Mesendoderm (in vitro differentiated cells): Measurements from ENCODE around the gene NELFB.

Experiments
- DNase-seq: peaks from one replicate; pipeline ENCODE4 v3.0.0; 2013
- H2AK5ac ChIP-seq: 2 replicates; pipeline ENCODE4 v1.6.1; 2013; ENCODE audit warnings: low read length, inconsistent platforms
- H2BK120ac ChIP-seq: 2 replicates; pipeline ENCODE4 v1.6.1; 2013; ENCODE audit warnings: low read depth, mild to moderate bottlenecking, low read length, moderate library complexity, mixed read lengths
- H2BK15ac ChIP-seq: replicated peaks from 2 replicates; pipeline ENCODE4 v1.6.1; 2013; ENCODE audit warnings: low read depth, mild to moderate bottlenecking, moderate library complexity
- H2BK5ac ChIP-seq: 2 replicates; pipeline ENCODE4 v1.6.1; 2013; ENCODE audit warnings: low read length, inconsistent platforms
- H3K18ac ChIP-seq: 2 replicates; pipeline ENCODE4 v1.6.1; 2013; ENCODE audit warnings: mild to moderate bottlenecking, low read length, mixed read lengths
- H3K23ac ChIP-seq: one replicate; pipeline ENCODE4 v1.6.1; 2013; ENCODE audit warnings: low read length
- H3K27ac ChIP-seq: 2 replicates; pipeline ENCODE4 v1.5.1; 2013; ENCODE audit warnings: low read depth, mild to moderate bottlenecking, inconsistent platforms, low read length, moderate library complexity
- H3K27me3 ChIP-seq: 2 replicates; pipeline ENCODE4 v1.6.1; 2013; ENCODE audit warnings: low read length, control low read depth, mild to moderate bottlenecking, inconsistent platforms; ENCODE audit not compliant: insufficient read depth, poor library complexity
- H3K36me3 ChIP-seq: 2 replicates; pipeline ENCODE4 v1.6.1; 2013; ENCODE audit warnings: low read length, inconsistent platforms; ENCODE audit not compliant: control insufficient read depth, insufficient read depth
- H3K4ac ChIP-seq: one replicate; pipeline ENCODE4 v1.6.1; 2013; ENCODE audit warnings: low read depth, mild to moderate bottlenecking, low read length, moderate library complexity
- H3K4me1 ChIP-seq: 2 replicates; pipeline ENCODE4 v1.6.1; 2013; ENCODE audit warnings: low read depth, low read length, inconsistent platforms; ENCODE audit not compliant: control insufficient read depth
- H3K4me2 ChIP-seq: 2 replicates; pipeline ENCODE4 v1.6.1; 2013; ENCODE audit warnings: low read length
- H3K4me3 ChIP-seq: 2 replicates; pipeline ENCODE4 v1.5.1; 2013; ENCODE audit warnings: mild to moderate bottlenecking, low read length
- H3K56ac ChIP-seq: one replicate; pipeline ENCODE4 v1.6.1; 2013; ENCODE audit warnings: low read length
- H3K79me1 ChIP-seq: 2 replicates; pipeline ENCODE4 v1.6.1; 2013; ENCODE audit warnings: low read length, inconsistent platforms
- H3K79me2 ChIP-seq: 2 replicates; pipeline ENCODE4 v1.6.1; 2013; ENCODE audit warnings: mild to moderate bottlenecking, low read length; ENCODE audit not compliant: control insufficient read depth, insufficient read depth
- H3K9ac ChIP-seq: 2 replicates; pipeline ENCODE4 v1.6.1; 2013; ENCODE audit warnings: low read length, inconsistent platforms
- H4K5ac ChIP-seq: one replicate; pipeline ENCODE4 v1.6.1; 2013; ENCODE audit warnings: low read length
- H4K8ac ChIP-seq: one replicate; pipeline ENCODE4 v1.6.1; 2013; ENCODE audit warnings: low read depth, mild to moderate bottlenecking, control low read depth, low read length, moderate library complexity
- WGBS: extraction: QIAGEN DNeasy Blood & Tissue Kit; methylation state at CpG from one replicate; pipeline ENCODE4 v1.1.7; 2013; ENCODE audit warnings: low lambda C conversion rate, missing lambda C conversion rate; ENCODE audit not compliant: insufficient coverage; ENCODE audit errors: extremely low coverage; 5-methylcytosine and 5-hydroxymethylcytosine counted together

NELFB gene

GRCh38 chr9:137214620-137215019 lies 40.5 kb upstream of the NELFB start:
- no peak overlapping the region for H2BK15ac ChIP-seq
- H3K4me2 ChIP-seq: no peak overlapping the region
- no peak overlapping the region for H3K18ac ChIP-seq
- peaks cover 5% of the 10 kb centered on the region for H3K4me1 ChIP-seq
- H4K8ac ChIP-seq: no peak overlapping the region
- H3K4ac ChIP-seq: no peak overlapping the region
- H3K9ac ChIP-seq: no peak overlapping the region
- no peak overlapping the region for H3K23ac ChIP-seq
- no peak for DNase-seq
- H3K79me2 ChIP-seq: no peaks in the 10 kb centered on the region
- no CpG with 5 or more reads among the region's 19 CpGs for WGBS
- peaks cover 1% of the 10 kb centered on the region for H3K36me3 ChIP-seq
- no peak overlapping the region for H2BK5ac ChIP-seq
- no peak overlapping the region for H2AK5ac ChIP-seq
- no peak overlapping the region for H4K5ac ChIP-seq
- H3K79me1 ChIP-seq: no peaks in the 10 kb centered on the region
- H3K27ac ChIP-seq: no peak overlapping the region
- H2BK120ac ChIP-seq: no peak overlapping the region
- no peak overlapping the region for H3K4me3 ChIP-seq
- no peak overlapping the region for H3K56ac ChIP-seq
- no peaks in the 10 kb centered on the region for H3K27me3 ChIP-seq

- Histone ChIP-seq H3K4me3 (no peak overlapping the region), H4K8ac (no peak overlapping the region), H3K27me3 (no peaks in the 10 kb centered on the region), H3K4ac (no peak overlapping the region), H3K9ac (no peak overlapping the region), H2BK15ac (no peak overlapping the region), H3K4me1 (peaks cover 5% of the 10 kb centered on the region), H3K79me2 (no peaks in the 10 kb centered on the region), H3K27ac (no peak overlapping the region), H3K79me1 (no peaks in the 10 kb centered on the region), H3K56ac (no peak overlapping the region), H2BK120ac (no peak overlapping the region), H2AK5ac (no peak overlapping the region), H2BK5ac (no peak overlapping the region), H3K4me2 (no peak overlapping the region), H3K18ac (no peak overlapping the region), H4K5ac (no peak overlapping the region), H3K23ac (no peak overlapping the region), H3K36me3 (peaks cover 1% of the 10 kb centered on the region)
- WGBS: no CpG with 5 or more reads among the region's 22 CpGs
- no peak for DNase-seq
These were observed 39.7 kb upstream of the NELFB start for GRCh38 chr9:137215196-137215986.

- Histone ChIP-seq H3K27me3 (no peaks in the 10 kb centered on the region), H3K79me1 (no peaks in the 10 kb centered on the region), H3K18ac (no peak overlapping the region), H3K4me3 (no peak overlapping the region), H2BK15ac (no peak overlapping the region), H4K5ac (no peak overlapping the region), H3K4me2 (no peak overlapping the region), H3K4me1 (peaks cover 5% of the 10 kb centered on the region), H3K9ac (no peak overlapping the region), H2AK5ac (no peak overlapping the region), H3K56ac (no peak overlapping the region), H3K4ac (no peak overlapping the region), H3K36me3 (peaks cover 1% of the 10 kb centered on the region), H2BK5ac (no peak overlapping the region), H3K79me2 (no peaks in the 10 kb centered on the region), H3K27ac (no peak overlapping the region), H2BK120ac (no peak overlapping the region), H4K8ac (no peak overlapping the region), H3K23ac (no peak overlapping the region)
- no peak for DNase-seq
- WGBS: no CpG with 5 or more reads among the region's 30 CpGs
These were observed 38.8 kb upstream of the NELFB start for GRCh38 chr9:137216188-137216965.

DNA sequence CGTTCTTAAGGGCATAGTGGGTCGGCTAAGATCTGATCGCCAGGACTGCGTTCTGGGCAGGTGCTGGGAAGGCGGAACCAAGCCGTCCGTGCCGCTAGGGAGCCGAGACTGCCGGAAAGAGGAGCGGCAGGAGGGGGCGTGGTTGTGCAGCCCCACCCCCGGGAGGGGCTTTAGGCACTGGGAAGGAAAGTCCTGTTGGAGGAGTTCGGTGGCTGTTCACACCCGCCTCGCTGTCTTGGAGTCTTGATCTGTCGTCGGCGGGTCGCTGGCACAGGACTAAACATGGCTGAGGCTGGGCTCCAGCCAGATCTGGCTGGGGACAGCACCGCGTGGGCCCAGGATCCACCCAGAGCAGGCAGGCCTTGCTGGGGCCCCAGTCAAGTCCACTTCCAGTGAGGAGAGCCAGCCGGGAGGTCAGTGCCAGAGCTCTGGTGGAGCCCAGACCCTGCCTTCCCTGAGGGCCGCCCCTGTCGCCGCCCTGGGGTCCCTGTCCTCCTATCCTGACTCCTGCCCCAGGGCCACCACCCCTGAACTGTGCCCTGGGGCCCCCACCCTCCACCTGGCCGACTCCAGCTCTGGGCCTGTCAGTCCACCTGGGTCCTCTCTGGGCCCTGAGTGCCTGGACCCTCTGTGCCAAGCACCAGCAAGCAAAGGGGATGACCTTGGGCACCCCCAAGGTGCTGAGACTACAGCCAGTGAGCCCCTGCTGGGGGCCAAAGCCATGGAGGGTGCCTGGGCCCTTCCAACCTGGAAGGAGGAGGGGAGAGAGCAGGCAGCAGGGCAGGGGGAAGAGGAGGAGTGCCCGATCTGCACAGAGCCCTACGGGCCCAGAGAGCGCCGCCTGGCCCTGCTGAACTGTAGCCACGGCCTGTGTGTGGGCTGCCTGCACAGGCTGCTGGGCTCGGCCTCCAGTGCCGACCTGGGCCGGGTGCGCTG lies 37.6 kb upstream of the NELFB start:
- peaks cover 5% of the 10 kb centered on the region for H3K4me1 ChIP-seq
- no peak overlapping the region for H3K27ac ChIP-seq
- H3K18ac ChIP-seq: no peak overlapping the region
- WGBS: no CpG with 5 or more reads among the region's 36 CpGs
- peak; percentile 76 for DNase-seq
- no peak overlapping the region for H3K4me2 ChIP-seq
- H3K79me1 ChIP-seq: no peaks in the 10 kb centered on the region
- H4K8ac ChIP-seq: no peak overlapping the region
- H3K27me3 ChIP-seq: peaks cover 2% of the 10 kb centered on the region
- H2BK15ac ChIP-seq: no peak overlapping the region
- peak overlapping the region; percentile 42 for H3K9ac ChIP-seq
- no peak overlapping the region for H3K4me3 ChIP-seq
- no peak overlapping the region for H4K5ac ChIP-seq
- H2BK5ac ChIP-seq: no peak overlapping the region
- peak overlapping the region; percentile 60 for H3K56ac ChIP-seq
- no peak overlapping the region for H2AK5ac ChIP-seq
- peaks cover 1% of the 10 kb centered on the region for H3K36me3 ChIP-seq
- H3K4ac ChIP-seq: no peak overlapping the region
- no peak overlapping the region for H3K23ac ChIP-seq
- H2BK120ac ChIP-seq: no peak overlapping the region
- no peaks in the 10 kb centered on the region for H3K79me2 ChIP-seq

DNA sequence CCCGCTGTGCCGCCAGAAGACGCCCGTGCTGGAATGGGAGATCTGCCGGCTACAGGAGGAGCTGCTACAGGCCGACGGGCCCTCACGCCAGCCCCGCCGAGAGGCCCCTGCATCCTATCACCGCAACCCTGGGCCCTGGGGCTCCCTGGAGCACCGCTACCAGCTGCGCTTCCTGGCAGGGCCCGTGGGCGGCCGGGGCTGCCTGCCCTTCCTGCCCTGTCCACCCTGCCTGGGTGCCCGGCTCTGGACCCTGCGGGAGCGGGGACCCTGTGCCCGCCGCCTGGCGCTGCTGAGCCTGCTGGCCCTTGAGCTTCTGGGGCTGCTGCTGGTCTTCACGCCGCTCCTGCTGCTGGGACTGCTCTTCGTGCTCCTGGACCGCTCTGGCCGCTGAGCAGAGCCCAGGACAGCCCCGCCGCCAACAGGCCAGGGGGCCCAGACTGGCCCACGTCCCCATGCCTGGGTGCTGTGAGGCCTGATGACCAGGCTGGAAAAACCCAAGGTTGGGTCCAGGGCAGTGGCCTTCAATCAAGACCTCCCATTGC lies 36.8 kb upstream of the NELFB start:
- Histone ChIP-seq H2BK120ac (no peak overlapping the region), H3K4me3 (no peak overlapping the region), H4K8ac (no peak overlapping the region), H3K18ac (no peak overlapping the region), H3K9ac (peak overlapping the region; percentile 29), H3K27ac (no peak overlapping the region), H2BK5ac (peak overlapping the region; percentile 50), H3K56ac (peak overlapping the region; percentile 64), H3K4me1 (peaks cover 5% of the 10 kb centered on the region), H3K4ac (no peak overlapping the region), H3K4me2 (no peak overlapping the region), H4K5ac (no peak overlapping the region), H2AK5ac (no peak overlapping the region), H3K23ac (no peak overlapping the region), H3K79me2 (no peaks in the 10 kb centered on the region), H3K27me3 (peaks cover 2% of the 10 kb centered on the region), H2BK15ac (no peak overlapping the region), H3K36me3 (peaks cover 1% of the 10 kb centered on the region), H3K79me1 (no peaks in the 10 kb centered on the region)
- WGBS: no CpG with 5 or more reads among the region's 30 CpGs
- DNase-seq: no peak
